ENCODE data around the gene COL16A1. TPM values are rescaled to one million over a fixed set of nuclear protein-coding genes. Genes with fewer than 3 reads are reported as not detected.

COL16A1 gene
- total RNA-seq, 1 experiment from 2014 or later, result 6.2 TPM

DNA sequence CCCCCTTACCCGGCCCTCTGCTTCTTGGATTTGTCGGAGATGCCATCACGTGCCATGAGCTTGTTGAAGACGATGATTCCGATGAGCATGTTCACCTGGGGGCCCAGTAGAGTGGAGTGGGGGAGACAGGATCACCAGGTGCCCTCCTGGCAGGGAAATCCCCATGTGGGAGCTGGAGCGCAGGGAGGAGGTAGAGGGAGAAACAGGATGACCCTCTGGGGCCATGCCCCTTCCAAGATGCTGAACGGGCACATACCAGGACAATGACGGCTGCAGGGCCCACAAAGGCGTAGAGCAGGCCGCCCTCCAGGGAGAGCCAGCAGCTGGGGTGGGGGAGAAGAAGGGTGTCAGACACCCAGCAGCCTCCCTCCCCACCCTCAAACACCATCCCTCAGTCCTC, 31.8 kb upstream of the COL16A1 start:
- no peak overlapping the region for H3K4me3 Mint-ChIP-seq
- no peak overlapping the region for H3T11ph ChIP-seq (ENCODE audit: low read length)
- no peaks in the 10 kb centered on the region for H3K9me3 Mint-ChIP-seq
- H4K20me1 ChIP-seq (ENCODE audit: control insufficient read depth, insufficient read depth, insufficient read length), result no peaks in the 10 kb centered on the region
- no peaks in the 10 kb centered on the region for H3K4me1 ChIP-seq (ENCODE audit: insufficient read depth, low read length)
- WGBS (ENCODE audit: extremely low coverage, insufficient read length, low lambda C conversion rate), result no CpG with 5 or more reads among the region's 10 CpGs
- H3K27ac Mint-ChIP-seq, result peak overlapping the region in 1 of 3 experiments; percentile 77; a peak in 1 of 7 replicates
- no peaks in the 10 kb centered on the region for H3K27me3 ChIP-seq (ENCODE audit: insufficient read depth, low read length)
- H3K4me2 ChIP-seq (ENCODE audit: insufficient read depth, insufficient read length, low read length), result no peak overlapping the region
- H2BK5ac ChIP-seq (ENCODE audit: insufficient read length, low read length), result no peak overlapping the region
- TF ChIP-seq, protein P1, sequence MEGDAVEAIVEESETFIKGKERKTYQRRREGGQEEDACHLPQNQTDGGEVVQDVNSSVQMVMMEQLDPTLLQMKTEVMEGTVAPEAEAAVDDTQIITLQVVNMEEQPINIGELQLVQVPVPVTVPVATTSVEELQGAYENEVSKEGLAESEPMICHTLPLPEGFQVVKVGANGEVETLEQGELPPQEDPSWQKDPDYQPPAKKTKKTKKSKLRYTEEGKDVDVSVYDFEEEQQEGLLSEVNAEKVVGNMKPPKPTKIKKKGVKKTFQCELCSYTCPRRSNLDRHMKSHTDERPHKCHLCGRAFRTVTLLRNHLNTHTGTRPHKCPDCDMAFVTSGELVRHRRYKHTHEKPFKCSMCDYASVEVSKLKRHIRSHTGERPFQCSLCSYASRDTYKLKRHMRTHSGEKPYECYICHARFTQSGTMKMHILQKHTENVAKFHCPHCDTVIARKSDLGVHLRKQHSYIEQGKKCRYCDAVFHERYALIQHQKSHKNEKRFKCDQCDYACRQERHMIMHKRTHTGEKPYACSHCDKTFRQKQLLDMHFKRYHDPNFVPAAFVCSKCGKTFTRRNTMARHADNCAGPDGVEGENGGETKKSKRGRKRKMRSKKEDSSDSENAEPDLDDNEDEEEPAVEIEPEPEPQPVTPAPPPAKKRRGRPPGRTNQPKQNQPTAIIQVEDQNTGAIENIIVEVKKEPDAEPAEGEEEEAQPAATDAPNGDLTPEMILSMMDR (conservative IDR thresholded peaks at IDR 0.05), result no peak
- no peaks in the 10 kb centered on the region for H3K79me2 ChIP-seq (ENCODE audit: insufficient read depth, low read length)
- no peak overlapping the region for H4K91ac ChIP-seq (ENCODE audit: insufficient read length, low read depth, low read length)
- no peak overlapping the region for H3K9ac ChIP-seq (ENCODE audit: extremely low read depth, insufficient read length, low read length)
- H4K8ac ChIP-seq (replicated peaks; ENCODE audit: insufficient read length, low read depth, low read length), result no peak overlapping the region
- no peak overlapping the region; the same call in 1 of the 2 replicates for H3K14ac ChIP-seq (ENCODE audit: insufficient read depth, low read length)
- no peak overlapping the region for H2BK20ac ChIP-seq (ENCODE audit: low read depth, low read length, poor library complexity, severe bottlenecking)
- H3K18ac ChIP-seq (ENCODE audit: insufficient read length, low read depth, low read length), result no peak overlapping the region
- no peaks in the 10 kb centered on the region for H3K23me2 ChIP-seq (ENCODE audit: insufficient read length, low read depth, low read length, poor library complexity, severe bottlenecking)
- H3K27me3 Mint-ChIP-seq (ENCODE audit: low read depth), result peaks cover 2% of the 10 kb centered on the region; the same call in 1 of the 2 replicates
- H4K5ac ChIP-seq (ENCODE audit: insufficient read length, low read depth, low read length), result no peak overlapping the region
- no peaks in the 10 kb centered on the region; a peak in 1 of 7 replicates for H3K36me3 Mint-ChIP-seq (ENCODE audit: insufficient read depth in 1 of 3, low read depth in 3 of 3)
- no peak overlapping the region for H2BK120ac ChIP-seq (ENCODE audit: low read depth, low read length, poor library complexity, severe bottlenecking)
- H2AFZ ChIP-seq (ENCODE audit: low read length), result no peak overlapping the region
- no peak overlapping the region for H3K27ac ChIP-seq (ENCODE audit: insufficient read length, low read depth, low read length)
- no peak for DNase-seq
- H2BK15ac ChIP-seq (ENCODE audit: low read depth, low read length), result no peak overlapping the region
- H3K79me1 ChIP-seq (ENCODE audit: insufficient read depth, low read depth, low read length, poor library complexity, severe bottlenecking), result no peaks in the 10 kb centered on the region
- no peak overlapping the region for H3K56ac ChIP-seq (ENCODE audit: insufficient read length, low read depth, low read length)
- H2AK5ac ChIP-seq (ENCODE audit: insufficient read length, low read length), result no peak overlapping the region
- H2BK12ac ChIP-seq (ENCODE audit: insufficient read length, low read depth, low read length), result no peak overlapping the region
- H3K23ac ChIP-seq (ENCODE audit: insufficient read length, low read depth, low read length), result no peak overlapping the region
- H3K9me3 ChIP-seq (ENCODE audit: control insufficient read depth, low read depth, low read length), result no peaks in the 10 kb centered on the region
- H3K4ac ChIP-seq (ENCODE audit: low read depth, low read length), result no peak overlapping the region
- H3K4me1 Mint-ChIP-seq, result peaks cover 5 to 19% of the 10 kb centered on the region in 2 experiments

All from H9 (cell line).